Trophoblast cell (in vitro differentiated cells and primary cell): ENCODE measurements around the gene DCUN1D5.

Experiments used
- DNase-seq, 2 donors: peaks; one replicate each; pipeline ENCODE4 v3.0.0-alpha.2; 2016
- H2AFZ ChIP-seq: 2 replicates; pipeline ENCODE4 v1.6.1; 2013; ENCODE audit warnings: low read length, moderate library complexity, mild to moderate bottlenecking; ENCODE audit not compliant: insufficient read depth, poor library complexity
- H2AK5ac ChIP-seq: 2 replicates; pipeline ENCODE4 v1.6.1; 2013; ENCODE audit warnings: mild to moderate bottlenecking, low read length
- H2BK120ac ChIP-seq: 2 replicates; pipeline ENCODE4 v1.6.1; 2013; ENCODE audit warnings: low read length, mild to moderate bottlenecking, moderate library complexity; ENCODE audit not compliant: insufficient read depth, poor library complexity
- H2BK12ac ChIP-seq: 2 replicates; pipeline ENCODE4 v1.6.1; 2013; ENCODE audit warnings: mild to moderate bottlenecking, low read length, moderate library complexity
- H2BK5ac ChIP-seq: 2 replicates; pipeline ENCODE4 v1.6.1; 2013; ENCODE audit warnings: low read length, low read depth, moderate library complexity, mild to moderate bottlenecking; ENCODE audit not compliant: poor library complexity
- H3K14ac ChIP-seq: 2 replicates; pipeline ENCODE4 v1.6.1; 2013; ENCODE audit warnings: mild to moderate bottlenecking, low read length
- H3K18ac ChIP-seq: 2 replicates; pipeline ENCODE4 v1.6.1; 2013; ENCODE audit warnings: mild to moderate bottlenecking, low read length
- H3K23ac ChIP-seq: 2 replicates; pipeline ENCODE4 v1.6.1; 2013; ENCODE audit warnings: low read length
- H3K27ac ChIP-seq: 2 replicates; pipeline ENCODE4 v1.5.1; 2013; ENCODE audit warnings: low read depth, mild to moderate bottlenecking, inconsistent platforms, low read length, moderate library complexity
- H3K27me3 ChIP-seq: 2 replicates; pipeline ENCODE4 v1.6.1; 2013; ENCODE audit warnings: inconsistent platforms, mild to moderate bottlenecking, low read length, moderate library complexity; ENCODE audit not compliant: insufficient read depth
- H3K36me3 ChIP-seq, 2 experiments: 1 replicate in 1 of 2; 2 replicates in 1 of 2; pipeline ENCODE4 v1.6.1; 2013; ENCODE audit warnings: low read length in 2 of 2, mild to moderate bottlenecking in 2 of 2, moderate library complexity in 1 of 2; ENCODE audit not compliant: insufficient read depth in 2 of 2, control insufficient read depth in 1 of 2
- H3K4ac ChIP-seq: 2 replicates; pipeline ENCODE4 v1.6.1; 2013; ENCODE audit warnings: low read depth, mild to moderate bottlenecking, low read length, moderate library complexity
- H3K4me1 ChIP-seq, 2 experiments: 1 replicate in 1 of 2; 2 replicates in 1 of 2; pipeline ENCODE4 v1.6.1; 2013; ENCODE audit warnings: low read length in 2 of 2, mild to moderate bottlenecking in 2 of 2, moderate library complexity in 1 of 2; ENCODE audit not compliant: insufficient read depth in 2 of 2, control insufficient read depth in 1 of 2
- H3K4me2 ChIP-seq: 2 replicates; pipeline ENCODE4 v1.6.1; 2013; ENCODE audit warnings: inconsistent platforms, mild to moderate bottlenecking, low read length, moderate library complexity
- H3K4me3 ChIP-seq: 2 replicates; pipeline ENCODE4 v1.5.1; 2013; ENCODE audit warnings: mild to moderate bottlenecking, low read depth, low read length, inconsistent platforms
- H3K79me1 ChIP-seq: one replicate; pipeline ENCODE4 v1.6.1; 2013; ENCODE audit warnings: low read length
- H3K79me2 ChIP-seq: 2 replicates; pipeline ENCODE4 v1.6.1; 2013; ENCODE audit warnings: low read length, mild to moderate bottlenecking; ENCODE audit not compliant: control insufficient read depth, insufficient read depth, poor library complexity
- H3K9ac ChIP-seq: 2 replicates; pipeline ENCODE4 v1.6.1; 2013; ENCODE audit warnings: mild to moderate bottlenecking, low read length
- H3K9me3 ChIP-seq: 2 replicates; pipeline ENCODE4 v1.6.1; 2013; ENCODE audit warnings: low read depth, mild to moderate bottlenecking, control low read depth, inconsistent platforms, low read length; ENCODE audit not compliant: insufficient read depth
- H4K12ac ChIP-seq: 2 replicates; pipeline ENCODE4 v1.6.1; 2013; ENCODE audit warnings: low read depth, mild to moderate bottlenecking, low read length, moderate library complexity
- H4K8ac ChIP-seq: 2 replicates; pipeline ENCODE4 v1.6.1; 2013; ENCODE audit warnings: low read depth, mild to moderate bottlenecking, low read length, moderate library complexity
- H4K91ac ChIP-seq: one replicate; pipeline ENCODE4 v1.6.1; 2013; ENCODE audit warnings: low read depth, mild to moderate bottlenecking, low read length, moderate library complexity
- WGBS: extraction: QIAGEN DNeasy Blood & Tissue Kit; methylation state at CpG from one replicate; pipeline ENCODE4 v1.1.7; 2013; ENCODE audit warnings: missing lambda C conversion rate; ENCODE audit not compliant: insufficient read length, insufficient coverage; ENCODE audit errors: extremely low coverage; 5-methylcytosine and 5-hydroxymethylcytosine counted together

The DCUN1D5 gene

GRCh38 chr11:103079833-103080232 lies 12.1 kb downstream of the DCUN1D5 start:
- WGBS = no CpG with 5 or more reads among the region's 1 CpG
- no peak overlapping the region for H2BK5ac ChIP-seq
- no peak overlapping the region for H3K4me2 ChIP-seq

DNA sequence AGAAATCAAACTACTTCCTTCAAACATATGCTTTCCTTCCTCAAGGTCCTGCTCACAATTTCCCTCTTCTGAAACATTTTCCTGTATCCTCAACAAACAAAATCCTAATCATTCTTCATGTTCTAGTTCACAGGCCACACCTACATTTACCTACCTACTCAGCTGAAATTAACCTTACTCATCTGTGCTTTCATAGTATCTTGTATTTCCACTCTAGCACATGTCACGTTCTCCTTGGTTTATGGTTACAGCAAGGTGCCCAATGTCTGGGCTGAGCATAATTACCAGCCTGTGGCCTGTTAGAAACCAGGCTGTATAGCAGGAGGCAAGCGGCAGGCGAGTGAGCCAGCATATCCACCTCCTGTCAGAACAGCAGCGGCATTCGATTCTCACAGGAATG lies 13.2 kb downstream of the DCUN1D5 start:
- H4K91ac ChIP-seq = no peak overlapping the region
- DNase-seq = no peak
- no peak overlapping the region for H4K12ac ChIP-seq
- H2AFZ ChIP-seq = no peak overlapping the region
- no peak overlapping the region for H4K8ac ChIP-seq
- H3K27ac ChIP-seq = no peak overlapping the region
- H3K79me2 ChIP-seq = no peaks in the 10 kb centered on the region
- H3K4me1 ChIP-seq = no peaks in the 10 kb centered on the region
- H2BK12ac ChIP-seq = no peak overlapping the region
- H3K79me1 ChIP-seq = no peaks in the 10 kb centered on the region
- no peaks in the 10 kb centered on the region for H3K9me3 ChIP-seq
- H2BK120ac ChIP-seq = no peak overlapping the region
- H3K36me3 ChIP-seq = peaks cover 12 to 15% of the 10 kb centered on the region in 2 experiments
- no CpG with 5 or more reads among the region's 5 CpGs for WGBS
- no peak overlapping the region for H3K4ac ChIP-seq
- no peak overlapping the region for H3K9ac ChIP-seq
- H2AK5ac ChIP-seq = no peak overlapping the region
- H3K14ac ChIP-seq = no peak overlapping the region
- H3K27me3 ChIP-seq = no peaks in the 10 kb centered on the region
- no peak overlapping the region for H3K4me3 ChIP-seq
- H3K4me2 ChIP-seq = no peak overlapping the region
- H3K18ac ChIP-seq = no peak overlapping the region
- no peak overlapping the region for H3K23ac ChIP-seq
- H2BK5ac ChIP-seq = no peak overlapping the region

More at GRCh38 chr11:103079833-103080232, 12.1 kb downstream of the DCUN1D5 start:
- Histone ChIP-seq H2AK5ac (no peak overlapping the region), H3K23ac (no peak overlapping the region), H3K79me1 (no peaks in the 10 kb centered on the region), H3K9ac (no peak overlapping the region), H3K27me3 (no peaks in the 10 kb centered on the region), H3K4me1 (no peaks in the 10 kb centered on the region), H4K12ac (no peak overlapping the region), H3K9me3 (no peaks in the 10 kb centered on the region), H3K4ac (no peak overlapping the region), H2AFZ (no peak overlapping the region), H3K79me2 (no peaks in the 10 kb centered on the region), H2BK12ac (no peak overlapping the region), H3K36me3 (peaks cover 14 to 18% of the 10 kb centered on the region in 2 experiments), H2BK120ac (no peak overlapping the region), H3K18ac (no peak overlapping the region), H3K4me3 (no peak overlapping the region), H3K14ac (no peak overlapping the region), H3K27ac (no peak overlapping the region), H4K91ac (no peak overlapping the region), H4K8ac (no peak overlapping the region)
- DNase-seq = no peak

DNA sequence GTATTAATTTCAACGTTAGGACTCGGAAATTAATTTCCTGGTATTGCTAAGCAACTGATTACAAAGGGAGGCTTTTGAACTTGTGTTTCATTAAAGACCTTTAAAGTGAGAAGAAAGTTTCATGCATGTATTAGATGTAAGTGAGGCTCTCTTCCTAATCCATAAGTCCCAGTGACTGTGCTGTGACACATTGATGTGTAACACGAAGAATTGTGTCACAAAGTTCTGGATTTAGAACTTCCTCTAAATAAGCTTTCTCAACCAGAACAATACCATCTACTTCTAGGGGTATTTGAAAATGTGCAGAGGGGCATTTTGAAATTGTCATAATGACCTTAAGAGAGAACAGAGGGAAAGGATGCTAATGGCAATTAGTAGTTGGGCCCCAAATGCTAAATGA lies 14.4 kb downstream of the DCUN1D5 start:
- Histone ChIP-seq H3K79me2 (no peaks in the 10 kb centered on the region), H3K27me3 (no peaks in the 10 kb centered on the region), H2BK12ac (no peak overlapping the region), H3K4me2 (no peak overlapping the region), H3K27ac (no peak overlapping the region), H2BK5ac (no peak overlapping the region), H4K91ac (no peak overlapping the region), H2BK120ac (no peak overlapping the region), H3K23ac (no peak overlapping the region), H3K36me3 (peaks cover 12 to 15% of the 10 kb centered on the region in 2 experiments), H2AK5ac (no peak overlapping the region), H3K4me3 (no peak overlapping the region), H3K4me1 (no peaks in the 10 kb centered on the region), H3K9me3 (no peaks in the 10 kb centered on the region), H3K9ac (no peak overlapping the region), H2AFZ (no peak overlapping the region), H3K79me1 (no peaks in the 10 kb centered on the region), H3K18ac (no peak overlapping the region), H4K8ac (no peak overlapping the region), H4K12ac (no peak overlapping the region), H3K14ac (no peak overlapping the region), H3K4ac (no peak overlapping the region)
- DNase-seq = peak; percentile 2 to 4
- no CpG with 5 or more reads among the region's 3 CpGs for WGBS

DNA sequence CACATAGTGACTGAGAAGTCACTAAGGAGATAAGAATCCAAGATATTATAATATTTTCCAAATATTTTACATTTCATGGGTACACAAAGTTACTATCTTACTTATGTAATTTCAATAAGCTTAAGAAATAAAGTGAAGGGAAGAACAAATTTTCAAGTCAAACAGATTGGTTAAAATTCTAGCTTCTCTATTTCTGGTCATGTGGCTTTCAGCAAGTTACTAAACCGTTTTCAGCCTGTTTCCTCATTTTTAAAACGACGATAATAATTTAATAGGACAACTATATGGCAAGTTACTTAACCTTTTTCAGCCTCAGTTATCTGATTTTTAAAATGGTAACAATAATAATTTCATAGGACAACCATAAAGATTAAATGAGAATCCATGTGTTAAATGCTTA lies 15.6 kb downstream of the DCUN1D5 start:
- Histone ChIP-seq H4K8ac (no peak overlapping the region), H3K14ac (no peak overlapping the region), H3K4me2 (no peak overlapping the region), H2BK12ac (no peak overlapping the region), H3K9ac (no peak overlapping the region), H2AK5ac (no peak overlapping the region), H2AFZ (no peak overlapping the region), H3K18ac (no peak overlapping the region), H3K27ac (no peak overlapping the region), H3K4me3 (no peak overlapping the region), H3K4me1 (no peaks in the 10 kb centered on the region), H2BK120ac (no peak overlapping the region), H4K12ac (no peak overlapping the region), H3K36me3 (peaks cover 12 to 15% of the 10 kb centered on the region in 2 experiments), H3K79me2 (no peaks in the 10 kb centered on the region), H3K23ac (no peak overlapping the region), H3K4ac (no peak overlapping the region), H4K91ac (no peak overlapping the region), H3K9me3 (no peaks in the 10 kb centered on the region), H2BK5ac (no peak overlapping the region), H3K79me1 (no peaks in the 10 kb centered on the region), H3K27me3 (no peaks in the 10 kb centered on the region)
- DNase-seq = no peak
- WGBS = no CpG with 5 or more reads among the region's 3 CpGs
